Nephron progenitor cell (in vitro differentiated cells): ENCODE data around the gene SLC2A9.

Source experiments
- DNase-seq: peaks from one replicate; pipeline ENCODE4 v3.0.0; 2021
- H3K27ac Mint-ChIP-seq: 2 replicates; pipeline ENCODE4 v1.8.0; 2021; ENCODE audit warnings: mild to moderate bottlenecking, moderate library complexity, mixed read lengths
- H3K27me3 Mint-ChIP-seq: 2 replicates; pipeline ENCODE4 v1.8.0; 2021; ENCODE audit warnings: mild to moderate bottlenecking, low read depth, mixed read lengths; ENCODE audit not compliant: poor library complexity
- H3K36me3 Mint-ChIP-seq: 2 replicates; pipeline ENCODE4 v1.8.0; 2021; ENCODE audit warnings: low read depth, mixed read lengths
- H3K4me1 Mint-ChIP-seq: 2 replicates; pipeline ENCODE4 v1.8.0; 2021; ENCODE audit warnings: mixed read lengths
- H3K4me3 Mint-ChIP-seq: 2 replicates; pipeline ENCODE4 v1.8.0; 2021; ENCODE audit warnings: mild to moderate bottlenecking, moderate library complexity, mixed read lengths
- H3K9me3 Mint-ChIP-seq: 2 replicates; pipeline ENCODE4 v1.8.0; 2021; ENCODE audit warnings: mild to moderate bottlenecking, moderate library complexity, mixed read lengths
- CTCF ChIP-seq: fragments of 200-600 bp; sonication (generic); IDR thresholded peaks from 2 replicates; pipeline ENCODE4 v1.5.0; 2021; ENCODE audit warnings: antibody characterized with exemption

The SLC2A9 gene

GRCh38 chr4:9870165-9870790, 151.0 kb downstream of the SLC2A9 start:
- H3K27ac Mint-ChIP-seq, result no peak overlapping the region
- H3K4me1 Mint-ChIP-seq, result peaks cover 14% of the 10 kb centered on the region
- H3K36me3 Mint-ChIP-seq, result no peaks in the 10 kb centered on the region
- no peak for DNase-seq
- peaks cover 6% of the 10 kb centered on the region for H3K9me3 Mint-ChIP-seq
- no peak overlapping the region for H3K4me3 Mint-ChIP-seq
- TF ChIP-seq CTCF, result no peak
- H3K27me3 Mint-ChIP-seq, result peaks cover 7% of the 10 kb centered on the region

GRCh38 chr4:9867751-9868425, 153.4 kb downstream of the SLC2A9 start:
- TF ChIP-seq CTCF, result no peak
- Mint-ChIP-seq H3K4me3 (no peak overlapping the region), H3K9me3 (peaks cover 6% of the 10 kb centered on the region), H3K27me3 (no peaks in the 10 kb centered on the region), H3K4me1 (peaks cover 14% of the 10 kb centered on the region), H3K27ac (no peak overlapping the region), H3K36me3 (no peaks in the 10 kb centered on the region)
- DNase-seq, result peak; percentile 23

- Mint-ChIP-seq H3K27me3 (peaks cover 3% of the 10 kb centered on the region), H3K4me1 (peaks cover 14% of the 10 kb centered on the region), H3K4me3 (no peak overlapping the region), H3K27ac (no peak overlapping the region), H3K36me3 (no peaks in the 10 kb centered on the region), H3K9me3 (peaks cover 6% of the 10 kb centered on the region)
- no peak for DNase-seq
- TF ChIP-seq CTCF, result no peak
Observed at GRCh38 chr4:9866931-9867330, 154.4 kb downstream of the SLC2A9 start.

- no peak for TF ChIP-seq CTCF
- H3K27me3 Mint-ChIP-seq, result peaks cover 6% of the 10 kb centered on the region
- H3K9me3 Mint-ChIP-seq, result peaks cover 10% of the 10 kb centered on the region
- no peak for DNase-seq
- no peak overlapping the region for H3K4me3 Mint-ChIP-seq
- no peaks in the 10 kb centered on the region for H3K36me3 Mint-ChIP-seq
- H3K4me1 Mint-ChIP-seq, result no peaks in the 10 kb centered on the region
- H3K27ac Mint-ChIP-seq, result no peak overlapping the region
Observed at GRCh38 chr4:9861561-9861960, 159.7 kb downstream of the SLC2A9 start.

GRCh38 chr4:9859810-9860209, 161.5 kb downstream of the SLC2A9 start:
- Mint-ChIP-seq H3K27me3 (peaks cover 6% of the 10 kb centered on the region), H3K4me3 (no peak overlapping the region), H3K36me3 (no peaks in the 10 kb centered on the region), H3K27ac (no peak overlapping the region), H3K4me1 (no peaks in the 10 kb centered on the region), H3K9me3 (peaks cover 26% of the 10 kb centered on the region)
- no peak for TF ChIP-seq CTCF
- DNase-seq, result no peak

GRCh38 chr4:9849538-9849920, 171.8 kb downstream of the SLC2A9 start:
- no peak overlapping the region for H3K4me3 Mint-ChIP-seq
- H3K27me3 Mint-ChIP-seq, result peaks cover 4% of the 10 kb centered on the region
- DNase-seq, result no peak
- H3K4me1 Mint-ChIP-seq, result peaks cover 33% of the 10 kb centered on the region
- H3K27ac Mint-ChIP-seq, result peak overlapping the region; percentile 72
- no peak for TF ChIP-seq CTCF
- H3K36me3 Mint-ChIP-seq, result no peaks in the 10 kb centered on the region
- H3K9me3 Mint-ChIP-seq, result peaks cover 30% of the 10 kb centered on the region
